ENCODE results near the gene SLC38A10.

SLC38A10 gene

DNA sequence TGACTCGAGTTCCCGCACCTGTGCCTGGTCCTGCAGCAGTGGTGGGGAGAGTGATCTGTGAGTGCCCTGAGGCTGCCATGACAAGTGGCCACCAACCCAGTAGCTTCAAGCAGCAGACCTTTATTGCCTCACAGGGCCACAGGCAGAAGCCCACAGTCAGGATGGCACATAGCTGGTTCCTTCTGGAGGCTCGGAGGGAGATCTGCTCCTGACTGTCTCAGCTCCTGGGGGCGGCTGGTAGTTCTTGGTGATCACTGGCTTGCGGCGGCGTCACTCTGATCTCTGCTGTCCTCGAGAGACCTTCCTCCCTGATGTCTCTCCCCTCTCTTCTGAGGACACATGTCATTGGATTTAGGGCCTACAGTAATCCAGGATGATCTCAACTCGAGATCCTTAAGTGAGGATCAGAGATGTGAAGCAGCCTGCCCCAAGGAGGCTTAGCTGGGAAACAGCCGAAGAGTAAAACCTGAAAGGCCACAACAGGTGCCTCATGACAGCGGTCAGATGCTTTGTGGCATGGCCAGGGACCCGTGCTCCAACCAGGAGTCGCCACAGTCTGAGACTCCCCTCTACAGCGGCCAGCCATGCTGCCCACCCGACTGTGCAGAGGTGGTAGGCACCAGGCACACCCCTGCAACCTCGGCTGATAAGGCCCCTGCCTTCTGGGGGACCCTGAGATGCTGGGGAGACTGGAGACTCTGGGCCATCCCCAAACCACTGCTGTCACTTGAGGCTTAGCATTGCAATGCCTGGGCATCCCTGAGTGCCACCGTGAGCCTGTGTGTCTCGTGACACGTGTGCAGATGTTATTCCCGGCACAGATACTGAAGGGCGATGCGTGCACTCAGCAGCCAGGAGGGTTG lies 30.0 kb upstream of the SLC38A10 start:
- no peaks in the 10 kb centered on the region for H3K9me3 Mint-ChIP-seq

DNA sequence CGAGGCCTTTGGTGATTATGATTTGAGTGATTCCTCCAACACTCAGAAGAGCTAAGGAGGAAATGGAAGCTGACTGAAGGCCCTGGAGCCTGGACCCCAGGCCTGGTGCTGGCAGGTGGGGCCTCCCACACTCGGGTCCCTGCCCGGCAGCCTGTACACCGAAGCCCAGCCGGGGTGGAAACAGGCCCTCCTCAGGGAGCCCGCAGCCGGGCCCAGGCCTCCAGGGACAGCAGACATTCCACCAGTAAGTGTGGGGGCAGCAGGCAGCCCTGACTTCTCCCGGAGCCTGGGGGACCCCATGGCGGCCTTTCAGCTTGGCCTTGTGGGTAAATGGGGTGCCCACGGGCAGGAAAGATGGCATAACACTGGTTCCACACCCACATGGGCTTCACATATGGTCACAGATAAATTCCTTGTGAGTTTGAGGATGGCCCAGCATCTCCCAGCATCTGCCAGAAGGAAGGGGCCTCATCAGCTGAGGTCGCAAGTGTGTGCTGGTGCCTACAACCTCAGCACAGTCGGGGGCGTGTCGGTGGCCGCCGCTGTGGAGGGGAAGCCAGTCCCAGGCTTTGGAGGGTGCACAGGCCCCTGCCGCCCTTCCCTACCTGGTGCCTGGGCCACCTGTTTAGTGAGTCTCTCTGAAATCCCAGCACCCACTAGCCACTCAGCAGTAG lies 29.2 kb upstream of the SLC38A10 start:
- Mint-ChIP-seq H3K4me3 (no peak overlapping the region), H3K36me3 (ENCODE audit: low read depth) (no peaks in the 10 kb centered on the region), H3K4me1 (ENCODE audit: low read depth) (peaks cover 55% of the 10 kb centered on the region), H3K27me3 (peaks cover 21% of the 10 kb centered on the region), H3K27ac (no peak overlapping the region), H3K9me3 (no peaks in the 10 kb centered on the region)
- intact Hi-C loops (cut with micrococcal nuclease) = no loop called here

More for the DNA sequence above, 30.0 kb upstream of the SLC38A10 start:
- H3K27me3 Mint-ChIP-seq = peaks cover 19% of the 10 kb centered on the region
- no peak overlapping the region for H3K4me3 Mint-ChIP-seq
- peaks cover 63% of the 10 kb centered on the region for H3K4me1 Mint-ChIP-seq (ENCODE audit: low read depth)
- H3K36me3 Mint-ChIP-seq (ENCODE audit: low read depth) = no peaks in the 10 kb centered on the region
- intact Hi-C loops (cut with micrococcal nuclease) = no loop called here
- no peak overlapping the region for H3K27ac Mint-ChIP-seq

DNA sequence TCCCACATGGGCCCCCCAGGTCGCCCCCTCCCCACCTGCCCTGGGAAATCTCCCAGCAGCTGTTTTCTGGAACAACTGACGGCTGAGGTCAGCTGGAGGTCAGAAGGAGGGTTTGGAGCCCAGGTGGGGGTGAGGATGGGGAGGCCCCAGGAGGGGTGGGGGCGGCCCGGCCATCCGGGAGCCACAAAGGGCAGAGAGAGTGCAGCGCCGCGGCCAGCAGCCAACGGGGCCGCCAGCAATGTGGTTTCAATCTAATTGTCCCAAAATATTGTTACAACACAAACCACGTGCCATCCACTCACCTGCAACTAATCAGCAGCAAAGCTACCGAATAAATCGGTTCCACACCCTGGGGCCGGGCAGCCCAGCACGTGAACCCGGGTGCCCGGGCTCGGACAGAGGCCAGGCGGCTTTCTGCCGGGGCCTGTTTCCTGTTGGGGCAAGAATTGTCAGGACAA lies 28.3 kb upstream of the SLC38A10 start:
- Mint-ChIP-seq H3K9me3 (no peaks in the 10 kb centered on the region), H3K4me1 (ENCODE audit: low read depth) (peaks cover 47% of the 10 kb centered on the region), H3K36me3 (ENCODE audit: low read depth) (no peaks in the 10 kb centered on the region), H3K27me3 (peaks cover 21% of the 10 kb centered on the region), H3K4me3 (no peak overlapping the region), H3K27ac (no peak overlapping the region)
- intact Hi-C loops (cut with micrococcal nuclease) = no loop called here

DNA sequence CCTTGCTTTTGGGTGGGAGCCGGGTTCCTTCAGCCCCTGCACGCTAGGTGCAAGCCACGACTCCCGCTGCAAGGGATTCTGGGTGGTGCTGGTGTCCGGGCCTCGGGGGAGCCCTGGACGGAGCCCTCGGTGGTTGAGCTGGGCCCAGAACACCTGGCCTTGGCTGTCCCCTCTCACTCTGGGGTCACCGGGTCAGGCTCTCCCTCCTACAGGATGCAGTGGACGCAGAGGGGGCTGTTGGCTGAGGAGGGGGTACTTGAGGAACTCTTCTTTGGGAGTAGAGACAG lies 27.9 kb upstream of the SLC38A10 start:
- intact Hi-C loops (cut with micrococcal nuclease) = no loop called here
- Mint-ChIP-seq H3K4me1 (ENCODE audit: low read depth) (peaks cover 42% of the 10 kb centered on the region), H3K27ac (no peak overlapping the region), H3K27me3 (peaks cover 19% of the 10 kb centered on the region), H3K36me3 (ENCODE audit: low read depth) (no peaks in the 10 kb centered on the region), H3K9me3 (no peaks in the 10 kb centered on the region), H3K4me3 (no peak overlapping the region)

DNA sequence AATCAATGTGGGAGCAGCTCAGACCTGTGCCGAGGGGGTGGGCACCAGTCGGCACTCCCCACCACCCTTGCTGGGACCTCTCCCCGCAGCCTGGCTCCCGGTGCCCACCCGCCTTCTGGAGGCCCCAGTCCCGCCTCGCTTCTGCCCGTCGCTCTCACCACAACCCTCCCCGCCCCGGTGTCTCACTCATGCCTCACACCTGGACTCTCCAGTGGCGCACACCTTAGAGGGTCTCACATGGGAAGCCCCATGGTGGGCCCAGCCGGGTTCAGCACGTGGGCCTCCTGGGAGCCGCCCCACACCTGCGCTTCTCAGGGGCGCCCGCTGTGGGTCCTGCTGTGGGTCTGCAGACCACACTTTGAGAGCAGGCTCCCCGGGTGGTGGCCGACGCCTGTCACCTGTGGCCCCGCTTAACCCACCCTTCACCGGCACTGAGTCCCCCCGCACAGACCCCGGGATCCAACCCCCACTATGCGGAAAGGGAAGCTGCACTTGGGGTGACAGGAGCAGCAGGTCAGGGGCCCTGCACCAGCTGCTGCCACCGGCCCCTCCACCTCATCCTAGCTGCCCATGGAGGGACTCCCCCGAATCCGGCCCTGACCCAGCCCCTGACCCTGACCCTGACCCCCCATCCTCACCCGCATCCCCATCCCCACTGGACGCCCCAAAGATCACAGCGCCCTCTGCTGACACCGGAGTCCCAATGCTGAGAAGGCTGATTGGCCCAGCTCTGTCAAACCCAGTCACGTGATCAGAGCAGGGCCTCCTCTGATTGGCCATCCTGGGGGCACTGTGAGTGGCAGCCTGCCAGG lies 27.4 kb upstream of the SLC38A10 start:
- Mint-ChIP-seq H3K4me1 (ENCODE audit: low read depth) (peaks cover 38% of the 10 kb centered on the region), H3K4me3 (no peak overlapping the region), H3K36me3 (ENCODE audit: low read depth) (no peaks in the 10 kb centered on the region), H3K27me3 (peaks cover 19% of the 10 kb centered on the region), H3K9me3 (no peaks in the 10 kb centered on the region), H3K27ac (no peak overlapping the region)
- intact Hi-C loops (cut with micrococcal nuclease) = no loop called here

DNA sequence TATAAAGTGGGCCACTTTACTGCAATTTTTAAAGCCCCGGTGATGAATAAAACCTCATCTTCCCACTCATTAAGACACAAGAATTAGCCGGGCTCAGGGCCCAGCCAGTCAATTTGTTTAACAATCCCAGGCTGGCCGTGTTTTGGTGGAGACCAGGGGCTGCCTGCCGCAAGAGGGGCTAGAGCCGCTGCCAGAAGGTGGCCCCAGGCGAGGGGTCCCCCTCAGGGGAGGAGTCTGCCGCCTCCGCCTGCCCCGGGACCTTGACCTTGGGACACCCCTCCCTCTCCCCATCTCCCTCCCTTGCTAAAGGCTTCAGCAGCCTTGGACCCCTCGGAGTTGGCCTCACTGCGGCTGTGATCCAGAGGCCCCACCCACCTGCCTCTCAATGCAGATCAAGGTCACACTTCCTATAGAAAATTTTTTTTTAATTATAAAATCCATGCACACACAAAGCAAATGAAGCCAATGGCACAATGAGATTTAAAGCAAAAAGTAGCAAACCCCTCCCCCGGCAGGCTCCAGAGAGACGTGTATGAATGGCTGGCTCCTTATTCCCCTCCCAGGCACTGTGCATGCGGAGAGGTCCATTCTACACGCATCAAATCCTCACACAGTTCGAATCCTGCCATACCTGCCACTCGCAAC lies 23.0 kb upstream of the SLC38A10 start:
- peaks cover 12% of the 10 kb centered on the region for H3K27me3 Mint-ChIP-seq
- peaks cover 11% of the 10 kb centered on the region for H3K4me1 Mint-ChIP-seq (ENCODE audit: low read depth)
- H3K36me3 Mint-ChIP-seq (ENCODE audit: low read depth) = no peaks in the 10 kb centered on the region
- H3K4me3 Mint-ChIP-seq = no peak overlapping the region
- intact Hi-C loops (cut with micrococcal nuclease) = no loop called here
- no peaks in the 10 kb centered on the region for H3K9me3 Mint-ChIP-seq
- no peak overlapping the region for H3K27ac Mint-ChIP-seq

DNA sequence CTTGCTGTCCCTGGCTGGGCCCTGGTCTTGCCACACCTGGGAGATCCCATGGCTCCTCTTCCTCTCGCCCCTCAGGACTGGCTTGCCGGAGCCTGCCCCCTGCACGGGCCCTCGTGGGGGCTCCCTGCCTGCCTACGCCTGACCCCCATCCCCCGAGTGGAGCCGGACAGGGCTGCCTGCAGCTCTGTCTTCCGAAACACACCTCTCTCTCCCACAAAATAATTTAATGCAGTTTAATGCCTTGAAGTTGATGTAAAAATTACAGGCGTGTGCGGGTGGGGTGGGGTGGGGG lies 22.4 kb upstream of the SLC38A10 start:
- no peaks in the 10 kb centered on the region for H3K9me3 Mint-ChIP-seq
- peaks cover 8% of the 10 kb centered on the region for H3K4me1 Mint-ChIP-seq (ENCODE audit: low read depth)
- peaks cover 14% of the 10 kb centered on the region for H3K27me3 Mint-ChIP-seq
- intact Hi-C loops (cut with micrococcal nuclease) = no loop called here
- no peak overlapping the region for H3K27ac Mint-ChIP-seq
- H3K36me3 Mint-ChIP-seq (ENCODE audit: low read depth) = no peaks in the 10 kb centered on the region
- H3K4me3 Mint-ChIP-seq = no peak overlapping the region

DNA sequence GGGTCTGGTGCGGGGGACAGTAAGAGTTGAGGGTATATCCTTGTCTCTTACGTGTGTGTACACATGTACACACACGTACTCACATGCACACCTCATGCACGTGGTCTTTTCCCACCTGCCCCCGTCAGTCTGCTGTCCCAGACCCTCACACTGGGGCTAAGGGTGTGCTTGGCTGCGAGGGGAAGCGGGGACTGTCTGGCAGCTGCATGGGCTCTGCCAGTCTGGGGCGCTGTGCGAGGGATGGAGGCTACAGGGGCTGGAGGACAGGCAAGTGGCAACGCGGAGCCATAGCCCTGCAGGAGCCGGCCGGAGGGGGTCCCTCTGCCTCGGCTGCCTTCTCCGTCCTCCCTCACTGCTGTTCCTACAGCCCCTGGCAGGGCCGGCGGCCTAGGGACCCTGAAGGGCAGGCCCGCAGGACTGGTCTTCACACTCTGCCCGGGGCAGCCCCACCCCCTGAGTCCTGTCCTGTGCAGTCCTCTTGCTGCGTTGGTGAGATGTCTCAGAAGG lies 20.8 kb upstream of the SLC38A10 start:
- intact Hi-C loops (cut with micrococcal nuclease) = no loop called here
- no peaks in the 10 kb centered on the region for H3K36me3 Mint-ChIP-seq (ENCODE audit: low read depth)
- peaks cover 21% of the 10 kb centered on the region for H3K27me3 Mint-ChIP-seq
- no peaks in the 10 kb centered on the region for H3K9me3 Mint-ChIP-seq
- no peak overlapping the region for H3K4me3 Mint-ChIP-seq
- H3K27ac Mint-ChIP-seq = no peak overlapping the region
- H3K4me1 Mint-ChIP-seq (ENCODE audit: low read depth) = peaks cover 2% of the 10 kb centered on the region

DNA sequence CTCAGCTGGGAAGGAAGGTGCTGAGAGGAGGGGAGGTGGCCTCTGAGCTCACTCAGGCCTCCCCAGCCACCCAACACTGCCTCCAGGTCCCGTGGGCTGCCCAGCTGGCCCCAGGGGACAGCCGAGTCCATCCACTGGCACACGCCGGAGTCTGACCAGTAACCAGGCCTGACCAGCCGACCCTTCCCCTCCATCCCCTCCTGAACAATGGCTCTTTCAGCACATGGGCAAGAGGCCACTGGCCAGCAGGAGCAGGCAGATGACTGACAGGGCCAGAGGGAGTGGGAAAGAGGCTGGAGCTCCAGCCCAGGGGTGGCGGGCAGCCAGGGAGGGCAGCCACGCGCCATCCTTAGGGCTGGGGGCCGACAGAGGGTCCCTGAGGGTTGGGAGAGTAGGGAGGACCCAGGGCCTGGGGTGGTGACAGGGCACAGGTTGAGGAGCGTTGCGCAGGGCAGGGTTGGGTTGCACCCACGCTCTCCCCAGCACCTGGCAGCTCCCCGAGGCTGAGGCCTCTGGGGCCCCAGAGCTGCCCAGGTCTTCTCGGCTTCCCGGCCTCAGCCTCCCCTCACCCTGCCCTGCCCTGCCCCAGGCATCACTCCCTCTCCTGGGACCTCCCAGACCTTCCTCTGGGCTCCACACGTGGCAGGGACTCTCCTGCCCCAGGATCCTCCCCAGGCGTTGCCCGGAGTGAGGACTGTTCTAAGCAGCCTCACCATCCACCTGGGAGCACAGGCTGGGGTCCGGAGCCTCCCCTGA lies 20.2 kb upstream of the SLC38A10 start:
- Mint-ChIP-seq H3K9me3 (no peaks in the 10 kb centered on the region), H3K4me1 (ENCODE audit: low read depth) (peaks cover 7% of the 10 kb centered on the region), H3K36me3 (ENCODE audit: low read depth) (no peaks in the 10 kb centered on the region), H3K4me3 (no peak overlapping the region), H3K27ac (no peak overlapping the region), H3K27me3 (peaks cover 18% of the 10 kb centered on the region)
- intact Hi-C loops (cut with micrococcal nuclease) = no loop called here

DNA sequence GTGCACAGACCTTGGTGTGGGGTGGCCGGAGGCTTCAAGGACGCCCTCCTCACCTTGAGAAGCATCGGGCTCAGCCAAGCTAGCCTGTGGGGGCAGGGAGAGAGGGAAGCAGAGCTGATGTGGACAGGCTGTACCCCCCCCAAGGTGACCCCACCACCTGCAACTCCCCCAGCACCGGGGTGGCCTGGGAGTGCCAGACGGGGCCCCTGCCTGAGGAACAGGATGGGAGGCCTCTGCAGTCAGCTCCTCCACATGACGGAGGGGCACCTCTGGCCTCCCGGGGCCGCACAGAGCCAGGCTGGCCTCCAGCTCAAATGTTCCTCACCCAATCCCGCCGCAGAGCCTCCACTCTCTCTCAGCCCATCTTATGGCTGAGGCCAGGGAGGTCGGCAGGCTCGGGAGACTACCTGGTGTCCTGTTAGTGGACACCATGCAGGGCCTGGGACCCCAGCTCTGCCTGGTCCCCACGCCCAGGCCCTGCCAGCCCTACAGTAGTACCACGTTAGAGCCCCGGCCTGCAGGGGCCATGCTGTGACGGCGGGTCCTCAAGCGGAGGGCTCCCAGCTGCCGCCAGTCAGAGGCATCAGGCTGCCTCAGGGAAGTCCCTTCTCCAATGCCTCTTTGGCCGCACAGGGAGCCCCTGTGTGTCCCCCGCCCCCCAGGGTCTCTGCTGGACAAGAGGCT lies 19.4 kb upstream of the SLC38A10 start:
- Mint-ChIP-seq H3K9me3 (no peaks in the 10 kb centered on the region), H3K4me1 (ENCODE audit: low read depth) (peaks cover 10% of the 10 kb centered on the region), H3K4me3 (no peak overlapping the region), H3K36me3 (ENCODE audit: low read depth) (no peaks in the 10 kb centered on the region), H3K27ac (no peak overlapping the region), H3K27me3 (peaks cover 17% of the 10 kb centered on the region)
- intact Hi-C loops (cut with micrococcal nuclease) = no loop called here

DNA sequence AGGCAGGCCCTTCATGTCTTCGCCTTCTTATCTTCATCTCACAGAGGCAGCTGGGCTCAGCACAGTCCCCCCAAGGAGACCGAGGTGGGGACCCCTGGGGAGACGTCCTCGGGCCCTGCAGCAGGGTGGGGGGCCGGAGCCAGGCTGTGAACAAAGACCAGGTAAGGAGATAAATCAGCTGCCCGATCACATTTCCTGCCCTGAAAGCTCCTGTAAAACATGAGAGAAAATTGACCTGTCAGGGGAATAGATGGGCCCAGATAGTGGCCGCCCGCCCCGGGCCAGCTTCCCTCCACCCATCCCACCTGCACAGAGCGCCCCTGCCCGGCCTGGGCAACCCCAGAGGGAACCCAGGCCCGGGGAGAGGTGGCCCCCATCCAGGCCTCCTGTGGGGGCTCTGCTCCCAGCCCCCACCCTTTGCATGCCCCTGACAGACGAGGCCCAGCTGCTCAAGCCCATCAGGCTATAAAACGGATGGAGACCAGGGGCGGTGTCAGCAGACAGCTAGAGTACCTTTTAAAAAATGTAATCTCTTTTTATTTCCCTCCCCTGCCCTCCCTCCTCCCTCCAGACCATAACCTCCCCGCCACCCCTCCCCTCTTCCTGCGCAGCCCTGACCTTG lies 18.8 kb upstream of the SLC38A10 start:
- H3K27me3 Mint-ChIP-seq = peaks cover 16% of the 10 kb centered on the region
- H3K27ac Mint-ChIP-seq = no peak overlapping the region
- intact Hi-C loops (cut with micrococcal nuclease) = no loop called here
- no peak overlapping the region for H3K4me3 Mint-ChIP-seq
- no peaks in the 10 kb centered on the region for H3K36me3 Mint-ChIP-seq (ENCODE audit: low read depth)
- no peaks in the 10 kb centered on the region for H3K9me3 Mint-ChIP-seq
- H3K4me1 Mint-ChIP-seq (ENCODE audit: low read depth) = peaks cover 17% of the 10 kb centered on the region

DNA sequence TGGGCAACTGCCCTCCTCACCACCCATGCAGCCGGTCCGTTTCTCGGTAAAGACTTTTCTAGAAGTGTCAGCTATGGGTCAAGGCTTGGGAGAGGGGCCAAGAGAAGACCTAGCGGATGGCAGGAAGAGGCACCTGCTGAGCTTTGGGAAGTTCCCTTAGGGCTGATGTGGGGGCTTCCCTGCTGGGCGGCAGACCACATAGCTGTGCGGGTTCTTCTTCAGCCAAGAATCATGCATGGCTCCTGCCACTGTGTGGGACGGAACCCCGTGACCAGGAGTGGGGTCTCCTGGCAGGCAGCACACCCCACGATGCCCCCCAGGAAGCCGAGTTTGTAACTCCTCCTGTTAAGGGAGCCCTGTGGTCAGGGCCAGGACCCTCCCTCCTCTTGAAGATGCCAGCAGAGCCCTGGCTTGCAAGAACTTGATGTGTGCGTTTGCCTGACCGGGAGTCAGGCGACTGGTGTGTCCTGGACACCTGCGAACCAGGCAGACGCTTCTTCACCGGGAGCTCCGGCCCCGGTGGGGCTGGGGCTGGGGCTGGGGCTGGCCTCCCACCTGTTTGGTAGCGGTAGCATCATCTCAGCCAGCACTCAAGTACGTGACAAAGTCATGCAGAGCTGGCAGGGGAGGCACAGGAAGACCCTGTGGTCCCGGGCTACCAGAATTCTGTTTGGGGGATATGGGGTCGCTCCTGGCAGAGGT lies 17.7 kb upstream of the SLC38A10 start:
- peaks cover 16% of the 10 kb centered on the region for H3K27me3 Mint-ChIP-seq
- no peak overlapping the region for H3K27ac Mint-ChIP-seq
- H3K4me3 Mint-ChIP-seq = no peak overlapping the region
- no peaks in the 10 kb centered on the region for H3K9me3 Mint-ChIP-seq
- intact Hi-C loops (cut with micrococcal nuclease) = no loop called here
- H3K4me1 Mint-ChIP-seq (ENCODE audit: low read depth) = peaks cover 24% of the 10 kb centered on the region
- H3K36me3 Mint-ChIP-seq (ENCODE audit: low read depth) = no peaks in the 10 kb centered on the region

All from dendritic cell treated with granulocyte-macrophage colony-stimulating factor and Interleukin-4, amounts not matched to agents 40 ng/mL and 50 ng/mL, for 4 days (primary cell).